NCI-H1105 treated with DMSO at 0.1 percent for 48 hours (cell line): ENCODE data around the gene FAM187B.

Experiments used
- DNase-seq: peaks from one replicate; lab custom pipeline; 2025; lab: John Stamatoyannopoulos, UW

Gene FAM187B

GRCh38 chr19:35228177-35228930, at the start of gene FAM187B:
Gene FAM187B (minus strand): TSS chr19:35228739. CDS start chr19:35228680, 59 bp downstream.
- DNase-seq, result no peak

GRCh38 chr19:35276706-35277281, 48.3 kb upstream of the FAM187B start:
- no peak for DNase-seq

DNA sequence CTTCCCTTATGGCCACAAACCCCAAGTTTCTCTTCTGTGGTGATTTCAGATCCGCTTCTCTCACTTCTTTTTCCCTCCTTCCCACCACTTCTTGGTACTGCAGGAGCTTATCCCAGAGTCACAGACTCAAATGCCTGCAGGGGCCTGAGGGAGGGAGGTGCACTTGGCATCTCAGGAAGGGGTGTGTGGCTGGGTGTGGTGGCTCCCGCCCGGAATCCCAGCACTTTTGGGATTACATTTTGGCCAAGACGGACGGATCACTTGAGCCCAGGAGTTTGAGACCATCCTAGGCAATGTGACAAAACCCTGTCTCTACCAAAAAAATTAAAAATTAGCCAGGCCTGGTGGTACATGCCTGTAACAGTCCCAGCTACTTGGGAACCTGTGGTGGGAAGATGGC, 45.8 kb upstream of the FAM187B start:
- no peak for DNase-seq

DNA sequence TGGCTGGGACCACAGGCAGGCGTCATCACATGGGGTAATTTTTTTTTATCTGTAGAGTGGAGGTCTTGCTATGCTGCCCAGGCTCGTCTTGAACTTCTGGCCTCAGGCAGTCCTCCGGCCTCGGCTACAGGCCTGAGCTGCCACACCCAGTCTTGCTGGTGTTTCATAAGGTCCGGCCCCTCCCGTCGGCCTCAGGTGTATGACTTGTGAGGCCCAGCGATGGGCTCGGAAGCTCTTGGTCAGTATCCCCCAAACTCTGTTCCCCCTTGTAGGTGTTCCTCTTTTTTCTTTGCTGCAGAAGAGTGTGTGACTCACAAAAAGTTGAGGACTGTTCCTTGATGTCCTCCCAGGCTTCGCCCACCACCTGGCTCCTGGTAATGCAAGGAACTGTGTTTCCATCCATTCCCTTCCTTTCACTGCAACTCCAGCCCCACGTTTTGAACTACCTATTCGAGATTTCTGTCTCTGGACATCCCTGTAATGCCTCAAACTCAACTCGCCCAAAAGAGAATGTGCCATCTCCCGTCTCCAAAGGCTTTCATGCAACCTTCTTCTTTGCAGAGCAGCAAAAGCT, 45.2 kb upstream of the FAM187B start:
- no peak for DNase-seq

DNA sequence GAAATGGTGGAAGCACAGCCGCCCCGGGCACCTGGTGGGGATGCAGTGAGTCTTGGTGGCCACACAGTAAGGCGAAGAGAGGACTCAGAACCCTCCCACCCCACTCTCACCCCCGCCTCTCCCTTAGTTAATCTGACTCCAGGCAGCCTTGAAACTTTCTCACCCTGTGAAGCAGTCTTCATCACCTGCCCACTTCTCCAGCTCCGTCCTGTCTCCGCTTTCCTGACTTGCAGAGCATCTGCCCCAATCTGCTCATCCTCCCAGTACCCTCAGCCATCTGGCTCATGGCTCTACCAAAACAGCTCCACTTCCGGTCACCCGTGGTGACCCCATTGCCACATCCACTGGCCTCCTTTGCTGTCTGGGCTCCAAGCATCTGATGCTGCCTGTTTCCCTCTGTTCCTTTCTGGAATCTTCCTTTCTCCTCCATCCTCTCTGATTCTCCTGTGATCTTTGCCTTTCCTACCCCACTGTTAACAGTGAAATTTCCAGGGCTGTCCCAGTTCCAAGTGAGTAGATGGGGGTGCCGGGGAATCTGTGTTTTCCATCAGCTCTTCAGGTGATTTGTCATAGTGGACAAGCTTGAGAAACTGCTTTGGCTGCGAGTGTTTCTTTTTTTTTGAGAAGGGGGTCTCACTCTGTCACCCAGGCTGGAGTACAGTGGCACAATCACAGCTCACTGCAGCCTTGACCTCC, 44.6 kb upstream of the FAM187B start:
- DNase-seq, result no peak

DNA sequence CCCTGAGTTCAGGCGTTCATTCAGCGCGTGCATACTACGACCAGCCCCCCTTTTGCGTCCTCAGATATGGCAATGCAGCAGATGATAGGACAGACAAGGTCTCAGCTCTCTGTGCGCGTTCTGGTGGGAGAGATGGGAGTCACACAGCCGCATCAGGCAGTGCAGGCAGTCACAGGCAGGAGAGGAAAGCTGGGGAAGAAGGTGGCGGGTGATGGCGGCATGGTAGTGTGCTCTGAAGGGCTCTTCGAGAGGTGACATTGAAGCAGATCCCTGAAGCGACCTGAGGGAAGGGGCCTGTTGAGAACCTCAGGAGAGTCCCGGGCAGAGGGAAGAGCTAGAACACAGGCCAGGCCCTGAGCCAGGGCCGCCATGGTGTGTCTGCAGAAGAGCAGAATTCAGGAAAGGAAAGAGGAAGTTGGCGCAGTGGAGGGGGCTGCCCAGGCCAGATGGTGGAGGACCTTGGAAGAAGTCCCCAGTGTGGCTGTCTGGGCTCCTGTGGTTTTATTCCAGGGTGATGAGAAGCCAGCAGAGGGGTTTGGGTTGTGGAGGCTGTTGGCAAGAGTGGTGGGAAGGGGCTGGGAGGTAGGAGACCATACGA, 43.7 kb upstream of the FAM187B start:
- DNase-seq, result no peak

GRCh38 chr19:35271546-35271945, 43.0 kb upstream of the FAM187B start:
- DNase-seq, result no peak

GRCh38 chr19:35270381-35270811, 41.9 kb upstream of the FAM187B start:
- no peak for DNase-seq

GRCh38 chr19:35269438-35270117, 41.0 kb upstream of the FAM187B start:
- DNase-seq, result peak; percentile 80

GRCh38 chr19:35268536-35269437, 40.2 kb upstream of the FAM187B start, which contains the start of gene USF2:
Gene USF2 (plus strand): TSS chr19:35268962. CDS start chr19:35269102, 140 bp downstream.
- peak; percentile 67 for DNase-seq

GRCh38 chr19:35267818-35268535, 39.4 kb upstream of the FAM187B start:
- DNase-seq, result peak; percentile 70

DNA sequence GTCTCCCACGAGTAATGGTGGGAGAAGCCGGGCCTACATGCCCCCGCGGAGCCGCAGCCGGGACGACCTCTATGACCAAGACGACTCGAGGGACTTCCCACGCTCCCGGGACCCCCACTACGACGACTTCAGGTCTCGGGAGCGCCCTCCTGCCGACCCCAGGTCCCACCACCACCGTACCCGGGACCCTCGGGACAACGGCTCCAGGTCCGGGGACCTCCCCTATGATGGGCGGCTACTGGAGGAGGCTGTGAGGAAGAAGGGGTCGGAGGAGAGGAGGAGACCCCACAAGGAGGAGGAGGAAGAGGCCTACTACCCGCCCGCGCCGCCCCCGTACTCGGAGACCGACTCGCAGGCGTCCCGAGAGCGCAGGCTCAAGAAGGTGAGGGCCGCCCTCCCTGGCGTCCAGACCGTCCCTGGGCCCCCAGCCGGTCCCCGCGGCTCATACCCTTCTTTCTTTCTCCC, 38.8 kb upstream of the FAM187B start:
- peak; percentile 49 for DNase-seq

DNA sequence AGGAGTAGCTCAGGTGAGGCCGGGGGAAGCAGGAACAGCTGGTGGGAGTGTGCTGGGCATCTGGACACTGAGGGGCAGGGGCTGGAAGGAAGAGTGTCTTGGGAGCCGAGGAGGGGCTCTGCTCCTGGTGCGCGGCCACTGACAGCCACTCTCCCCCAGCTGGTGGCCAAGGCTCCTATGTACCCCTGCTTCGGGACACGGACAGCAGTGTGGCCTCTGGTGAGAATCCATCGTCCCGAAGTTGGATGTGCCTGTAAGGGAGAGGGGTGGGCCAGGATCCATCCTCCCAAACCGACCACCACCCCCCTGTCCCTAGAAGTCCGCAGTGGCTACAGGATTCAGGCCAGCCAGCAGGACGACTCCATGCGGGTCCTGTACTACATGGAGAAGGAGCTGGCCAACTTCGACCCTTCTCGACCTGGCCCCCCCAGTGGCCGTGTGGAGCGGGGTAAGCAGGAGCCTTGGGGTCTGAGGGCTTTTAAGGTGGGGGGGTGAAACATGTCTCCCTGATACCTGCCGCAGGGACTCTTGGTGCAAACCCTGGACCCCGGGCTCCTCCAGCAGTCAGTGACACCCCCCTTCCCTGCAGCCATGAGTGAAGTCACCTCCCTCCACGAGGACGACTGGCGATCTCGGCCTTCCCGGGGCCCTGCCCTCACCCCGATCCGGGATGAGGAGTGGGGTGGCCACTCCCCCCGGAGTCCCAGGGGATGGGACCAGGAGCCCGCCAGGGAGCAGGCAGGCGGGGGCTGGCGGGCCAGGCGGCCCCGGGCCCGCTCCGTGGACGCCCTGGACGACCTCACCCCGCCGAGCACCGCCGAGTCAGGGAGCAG, 38.2 kb upstream of the FAM187B start:
- DNase-seq, result no peak

GRCh38 chr19:35265900-35266519, 37.5 kb upstream of the FAM187B start:
- no peak for DNase-seq

GRCh38 chr19:35265126-35265899, 36.8 kb upstream of the FAM187B start:
- peak; percentile 5 for DNase-seq

GRCh38 chr19:35264268-35265125, 36.0 kb upstream of the FAM187B start:
- peak; percentile 4 for DNase-seq
